Effector memory CD4-positive, alpha-beta T cell (primary cell): ENCODE measurements around the gene ACAP3.
A peak's percentile ranks its signal among the peaks of the same experiment; 100 is the strongest.

Source experiments
- DNase-seq, 3 donors: peaks; one replicate each; pipeline ENCODE4 v3.0.0-alpha.2; 2020
- H3K27ac ChIP-seq: 2 replicates; pipeline ENCODE4 v1.7.0; 2013; ENCODE audit warnings: mild to moderate bottlenecking, low read length, moderate library complexity; ENCODE audit not compliant: insufficient read depth, poor library complexity, severe bottlenecking
- H3K27me3 ChIP-seq: replicated peaks from 2 replicates; pipeline ENCODE4 v1.7.0; 2013; ENCODE audit warnings: mild to moderate bottlenecking, low read length; ENCODE audit not compliant: insufficient read depth, control insufficient read depth, poor library complexity, severe bottlenecking
- H3K36me3 ChIP-seq: 2 replicates; pipeline ENCODE4 v1.7.0; 2013; ENCODE audit warnings: mild to moderate bottlenecking, low read length, moderate library complexity; ENCODE audit not compliant: control insufficient read depth, insufficient read depth
- H3K4me1 ChIP-seq: 2 replicates; pipeline ENCODE4 v1.7.0; 2013; ENCODE audit warnings: low read length, mild to moderate bottlenecking; ENCODE audit not compliant: control insufficient read depth, insufficient read depth, poor library complexity, severe bottlenecking
- H3K4me3 ChIP-seq: 2 replicates; pipeline ENCODE4 v1.7.0; 2013; ENCODE audit warnings: low read length, low read depth, mild to moderate bottlenecking; ENCODE audit not compliant: insufficient read depth, poor library complexity, severe bottlenecking
- H3K9me3 ChIP-seq: 2 replicates; pipeline ENCODE4 v1.7.0; 2013; ENCODE audit warnings: mild to moderate bottlenecking, low read length, moderate library complexity; ENCODE audit not compliant: control insufficient read depth

The ACAP3 gene

GRCh38 chr1:1314678-1315335, 7.1 kb upstream of the ACAP3 start:
- H3K4me3 ChIP-seq: no peak overlapping the region
- no peak for DNase-seq
- peaks cover 57% of the 10 kb centered on the region for H3K36me3 ChIP-seq
- no peaks in the 10 kb centered on the region for H3K9me3 ChIP-seq
- H3K27ac ChIP-seq: no peak overlapping the region
- no peaks in the 10 kb centered on the region for H3K27me3 ChIP-seq
- H3K4me1 ChIP-seq: no peaks in the 10 kb centered on the region

GRCh38 chr1:1314237-1314586, 6.5 kb upstream of the ACAP3 start:
- H3K36me3 ChIP-seq: peaks cover 54% of the 10 kb centered on the region
- H3K27ac ChIP-seq: no peak overlapping the region
- no peak for DNase-seq
- no peak overlapping the region for H3K4me3 ChIP-seq
- H3K4me1 ChIP-seq: peaks cover 5% of the 10 kb centered on the region
- H3K9me3 ChIP-seq: no peaks in the 10 kb centered on the region
- no peaks in the 10 kb centered on the region for H3K27me3 ChIP-seq

GRCh38 chr1:1313500-1314236, 5.9 kb upstream of the ACAP3 start:
- H3K4me1 ChIP-seq: peaks cover 7% of the 10 kb centered on the region
- no peaks in the 10 kb centered on the region for H3K27me3 ChIP-seq
- H3K9me3 ChIP-seq: no peaks in the 10 kb centered on the region
- no peak overlapping the region for H3K4me3 ChIP-seq
- H3K27ac ChIP-seq: no peak overlapping the region
- no peak for DNase-seq
- H3K36me3 ChIP-seq: peaks cover 48% of the 10 kb centered on the region

GRCh38 chr1:1312450-1313314, 5.0 kb upstream of the ACAP3 start:
- no peaks in the 10 kb centered on the region for H3K27me3 ChIP-seq
- no peak overlapping the region for H3K27ac ChIP-seq
- no peak overlapping the region for H3K4me3 ChIP-seq

GRCh38 chr1:1311107-1312104, 3.7 kb upstream of the ACAP3 start:
- Histone ChIP-seq H3K36me3 (peaks cover 44% of the 10 kb centered on the region), H3K4me3 (no peak overlapping the region), H3K27ac (no peak overlapping the region), H3K27me3 (no peaks in the 10 kb centered on the region), H3K9me3 (no peaks in the 10 kb centered on the region), H3K4me1 (peaks cover 17% of the 10 kb centered on the region)
- no peak for DNase-seq

More at GRCh38 chr1:1312450-1313314, 5.0 kb upstream of the ACAP3 start:
- Histone ChIP-seq H3K36me3 (peaks cover 44% of the 10 kb centered on the region), H3K9me3 (no peaks in the 10 kb centered on the region), H3K4me1 (peaks cover 7% of the 10 kb centered on the region)
- no peak for DNase-seq

- Histone ChIP-seq H3K27me3 (no peaks in the 10 kb centered on the region), H3K27ac (no peak overlapping the region), H3K9me3 (no peaks in the 10 kb centered on the region), H3K4me1 (peaks cover 25% of the 10 kb centered on the region), H3K4me3 (no peak overlapping the region), H3K36me3 (peaks cover 44% of the 10 kb centered on the region)
- no peak for DNase-seq
Measured at GRCh38 chr1:1310476-1311053, 2.8 kb upstream of the ACAP3 start.

- Histone ChIP-seq H3K9me3 (no peaks in the 10 kb centered on the region), H3K27ac (no peak overlapping the region), H3K36me3 (peaks cover 41% of the 10 kb centered on the region), H3K27me3 (no peaks in the 10 kb centered on the region), H3K4me3 (no peak overlapping the region), H3K4me1 (peaks cover 30% of the 10 kb centered on the region)
- DNase-seq: no peak
Measured at GRCh38 chr1:1310109-1310385, 2.3 kb upstream of the ACAP3 start.

- Histone ChIP-seq H3K27ac (peak overlapping the region; percentile 75), H3K4me3 (peak overlapping the region; percentile 84), H3K4me1 (peaks cover 35% of the 10 kb centered on the region), H3K36me3 (peaks cover 40% of the 10 kb centered on the region), H3K27me3 (no peaks in the 10 kb centered on the region), H3K9me3 (no peaks in the 10 kb centered on the region)
- DNase-seq: no peak
Measured at GRCh38 chr1:1309251-1310108, 1.8 kb upstream of the ACAP3 start.
